Posterior cingulate gyrus (tissue), 11 donors: ENCODE data around the gene ANKH.
A peak's percentile ranks its signal among the peaks of the same experiment; 100 is the strongest.

Experiments used
- DNase-seq, 10 donors: peaks; one replicate each; pipeline versions ENCODE4 v3.0.0 to v3.0.0-alpha.2; 2020 to 2021; ENCODE audit warnings: mixed read lengths in 3 of 10
- intact Hi-C: fragments of 100-400 bp; cut with DNase I; formaldehyde crosslinking; loops from one replicate; pipeline ENCODE4 v1.15.1; 2023

ANKH gene

DNA sequence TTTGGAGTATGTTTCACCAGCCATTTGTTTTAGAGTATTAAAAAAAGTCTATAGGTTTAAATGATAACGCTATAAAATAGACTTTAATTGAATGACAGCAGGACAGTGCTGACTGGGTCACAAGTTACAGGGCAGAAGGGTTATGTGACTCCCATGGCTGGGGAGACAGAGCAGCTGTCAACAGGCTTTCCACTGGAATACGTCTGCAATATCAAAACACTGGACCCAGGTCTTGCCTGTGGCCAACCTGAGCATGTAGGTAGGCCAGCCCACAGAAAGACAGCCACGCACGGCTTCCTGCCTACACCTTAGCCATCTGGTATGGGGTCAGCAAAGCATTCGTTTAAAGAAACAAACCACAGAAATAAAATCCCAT is 126.4 kb downstream of the ANKH start:
- peak in 1 of 10 donors; percentile 37 for DNase-seq
- intact Hi-C loops, result no loop called here

DNA sequence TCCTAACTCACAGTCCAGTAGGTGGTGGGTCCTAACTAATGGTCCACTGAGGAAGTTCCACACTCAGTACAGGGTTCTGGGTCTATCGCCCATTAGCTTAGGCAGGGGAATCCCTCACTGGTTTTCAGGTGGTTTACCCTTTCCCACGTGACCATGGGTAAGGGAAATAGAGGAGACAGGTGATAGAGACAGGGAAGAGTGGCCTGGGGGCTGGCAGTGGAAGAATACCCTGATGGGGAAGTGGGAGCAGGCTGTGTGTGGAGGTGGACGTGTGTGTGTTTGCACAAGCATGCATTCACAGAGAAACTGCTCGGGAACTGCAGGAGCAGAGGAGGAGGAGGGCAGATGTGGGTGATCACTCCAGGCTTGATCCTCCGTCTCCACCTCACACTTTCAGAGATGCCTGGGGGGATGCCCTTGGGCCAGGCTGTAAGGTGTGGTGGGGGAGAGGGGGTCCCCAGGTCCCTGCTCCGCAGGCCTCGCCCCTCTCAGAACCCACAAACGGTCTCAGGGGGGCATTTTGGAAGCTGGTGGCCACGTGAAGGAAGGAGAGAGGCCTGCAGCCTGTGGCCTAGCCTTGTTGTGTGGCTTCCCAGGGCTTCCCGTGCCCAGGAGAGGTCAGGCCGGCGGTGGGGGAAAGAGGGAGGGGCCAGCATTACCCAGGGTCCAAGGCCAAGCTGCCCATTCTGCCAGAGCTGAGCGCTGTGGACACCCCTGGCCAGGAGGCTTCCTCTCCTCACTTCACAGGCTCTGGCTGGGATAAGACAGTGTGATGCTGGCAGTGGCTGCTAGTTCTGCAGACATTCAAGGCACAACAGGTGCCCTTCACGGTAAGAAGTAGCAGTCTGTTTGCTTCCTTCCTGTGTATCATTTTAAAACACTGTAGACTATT is 127.0 kb downstream of the ANKH start:
- intact Hi-C loops, result no loop called here
- peak in 1 of 10 donors; percentile 62 for DNase-seq

DNA sequence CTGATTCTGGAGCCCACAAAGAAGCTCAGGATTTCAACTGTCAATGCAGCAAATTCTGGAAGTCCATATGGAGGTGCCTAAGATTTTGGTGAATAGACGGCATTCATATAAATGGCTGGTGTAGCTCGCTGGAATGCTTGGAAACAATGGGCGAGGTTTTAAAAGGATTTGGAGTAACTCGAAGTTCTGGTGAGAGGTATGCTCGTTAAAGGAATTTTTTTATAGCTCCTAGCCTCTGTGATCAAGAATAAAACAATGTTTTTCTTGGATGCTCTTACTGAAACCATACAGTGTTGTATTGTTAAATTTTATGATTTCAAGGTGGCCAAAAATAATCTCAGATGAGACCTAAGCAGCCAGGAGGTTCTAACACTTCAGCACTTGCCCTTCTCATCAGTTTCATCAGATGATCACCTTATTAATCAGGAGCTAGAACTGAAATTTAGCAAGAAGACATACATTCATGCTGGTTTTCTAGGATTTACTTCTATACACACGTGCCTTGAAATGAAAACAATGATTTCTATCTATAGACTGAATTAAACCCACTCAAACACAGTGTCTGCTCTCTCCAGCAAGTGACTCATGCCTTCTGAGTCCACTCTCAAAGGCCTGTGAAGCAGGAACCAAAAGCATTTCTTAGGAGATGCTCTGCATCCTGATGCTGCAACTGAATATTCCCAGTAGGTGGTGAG is 127.8 kb downstream of the ANKH start:
- intact Hi-C loops, result no loop called here
- DNase-seq, result peak in 1 of 10 donors; percentile 37

DNA sequence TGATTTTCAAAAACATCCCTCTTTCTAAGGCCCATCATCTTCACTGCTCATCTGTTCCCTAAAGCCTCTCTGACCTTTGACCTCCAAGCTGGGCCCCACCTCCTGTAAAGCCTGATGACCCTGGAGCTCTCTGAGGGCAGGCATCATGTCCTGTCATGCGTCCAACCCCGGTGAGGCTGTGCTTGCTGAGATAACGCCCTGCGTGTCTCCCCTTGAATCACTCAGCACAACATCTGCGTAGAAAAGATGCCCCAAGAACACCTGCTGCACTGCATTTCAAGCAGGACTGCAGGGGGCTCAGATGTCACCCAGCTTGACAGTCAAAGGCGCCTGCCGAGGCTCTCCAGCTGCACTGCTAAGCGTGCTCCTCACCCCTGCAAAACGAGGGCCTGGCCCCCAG is 129.1 kb downstream of the ANKH start:
- peak in 1 of 10 donors; percentile 53 for DNase-seq
- intact Hi-C loops, result no loop called here

DNA sequence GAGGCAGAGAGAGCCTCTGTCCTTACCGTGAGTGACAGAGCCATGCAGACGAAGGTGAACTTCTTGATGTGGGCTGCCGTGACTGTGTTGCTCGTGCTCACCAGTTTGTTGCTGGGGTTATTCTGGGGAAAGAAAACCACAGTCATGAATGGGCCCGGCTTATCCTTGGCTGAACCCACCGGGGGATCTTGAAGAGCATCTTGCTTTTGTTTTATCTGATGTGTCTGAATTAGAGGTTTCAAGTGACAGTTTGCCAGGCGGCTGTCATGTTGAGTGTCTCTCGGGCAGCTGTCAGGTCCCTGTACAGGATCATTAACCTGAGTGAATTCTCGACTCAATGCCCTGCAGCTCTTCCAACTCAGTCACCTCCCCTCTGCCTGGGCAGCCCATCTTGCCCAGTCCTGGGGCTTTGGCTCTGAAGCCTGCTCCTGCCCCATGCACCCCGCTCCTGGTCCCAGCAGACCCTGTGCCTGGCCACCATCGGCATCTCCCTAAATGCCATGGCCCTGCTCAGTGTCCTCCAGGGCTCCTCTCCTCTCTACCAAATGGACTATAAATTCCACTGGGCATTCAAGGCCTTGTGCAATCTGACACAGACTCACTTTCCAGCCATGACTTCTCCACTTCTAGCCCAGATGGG is 129.7 kb downstream of the ANKH start:
- peak in 1 of 10 donors; percentile 63 for DNase-seq
- intact Hi-C loops, result no loop called here

DNA sequence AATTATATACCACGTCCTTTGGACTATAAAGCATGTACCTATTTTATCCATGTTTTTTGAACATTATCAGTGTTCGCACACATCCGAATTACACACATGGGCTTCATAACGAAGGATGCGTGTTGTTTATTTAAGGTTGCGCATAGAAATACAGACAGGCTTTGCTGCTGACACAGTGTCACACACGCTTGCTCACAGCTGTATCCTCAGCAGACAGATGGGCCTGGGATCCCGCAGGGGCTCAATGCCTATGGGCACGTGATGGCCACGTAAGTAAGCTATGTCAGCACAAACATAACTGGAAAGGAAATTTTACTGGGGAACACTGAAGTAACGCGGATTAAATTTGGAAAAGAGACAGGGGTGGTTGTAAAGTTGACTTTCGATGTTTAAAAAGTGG is 130.4 kb downstream of the ANKH start:
- intact Hi-C loops, result no loop called here
- peak in 1 of 10 donors; percentile 84 for DNase-seq

DNA sequence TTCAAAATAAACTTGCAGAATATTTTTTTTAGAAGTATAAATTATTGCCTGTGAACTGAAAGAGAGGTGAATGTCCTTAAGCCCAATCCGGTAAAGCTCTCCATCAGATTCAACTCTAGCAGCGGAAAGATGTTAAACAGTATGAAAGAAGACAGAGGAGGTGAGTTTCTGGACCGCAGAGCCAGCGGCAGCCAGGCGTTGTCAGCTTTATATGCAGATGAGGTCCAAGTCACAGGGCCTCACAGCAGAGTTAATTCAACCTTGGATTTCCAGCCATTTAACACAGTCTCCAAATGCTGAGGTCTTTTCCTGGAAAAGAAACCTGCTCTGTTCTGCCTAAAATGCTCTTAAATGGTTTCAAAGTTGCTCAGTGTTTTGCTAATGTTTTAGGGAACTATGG is 131.6 kb downstream of the ANKH start:
- peak in 1 of 10 donors; percentile 5 for DNase-seq
- intact Hi-C loops, result no loop called here

DNA sequence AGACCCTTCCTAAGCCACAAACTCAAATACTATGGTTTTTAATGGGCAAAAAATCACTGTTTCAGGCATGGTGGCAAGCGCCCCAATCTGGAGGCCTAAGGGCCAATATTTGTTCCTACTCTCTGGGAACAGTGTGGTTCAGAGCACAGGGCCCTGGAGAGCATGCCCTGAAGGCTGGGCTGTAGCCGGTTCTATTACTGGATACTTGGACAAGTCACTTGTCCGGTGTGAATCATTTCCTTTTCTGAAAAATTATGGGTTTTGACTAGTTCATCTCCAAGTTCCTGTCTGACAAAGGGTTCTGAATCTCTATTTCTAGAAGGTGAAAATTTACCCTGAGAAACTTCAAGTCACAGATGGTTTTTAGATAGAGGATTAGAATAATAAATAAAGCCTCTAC is 132.0 kb downstream of the ANKH start:
- peak in 1 of 10 donors; percentile 7 for DNase-seq
- intact Hi-C loops, result no loop called here

DNA sequence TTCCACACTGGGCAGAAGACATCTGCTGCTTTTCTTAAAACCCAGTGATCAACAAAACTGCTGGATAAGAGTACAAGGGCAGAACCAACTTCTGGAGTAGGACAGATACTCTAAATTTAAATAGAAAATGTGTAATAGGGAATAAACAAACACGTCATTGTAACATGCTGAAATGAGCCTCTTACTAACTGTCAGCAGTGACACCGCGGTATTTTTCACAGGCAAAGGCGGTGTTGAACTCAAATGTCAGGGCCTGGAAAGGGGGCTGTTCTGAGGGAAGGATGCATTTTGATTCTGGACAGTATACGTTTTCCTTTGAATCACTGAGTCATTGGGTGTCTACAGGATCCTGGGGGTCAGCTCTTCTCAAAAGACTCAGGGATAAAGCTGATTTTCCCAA is 133.5 kb downstream of the ANKH start:
- DNase-seq, result peak in 1 of 10 donors; percentile 43
- intact Hi-C loops, result no loop called here

DNA sequence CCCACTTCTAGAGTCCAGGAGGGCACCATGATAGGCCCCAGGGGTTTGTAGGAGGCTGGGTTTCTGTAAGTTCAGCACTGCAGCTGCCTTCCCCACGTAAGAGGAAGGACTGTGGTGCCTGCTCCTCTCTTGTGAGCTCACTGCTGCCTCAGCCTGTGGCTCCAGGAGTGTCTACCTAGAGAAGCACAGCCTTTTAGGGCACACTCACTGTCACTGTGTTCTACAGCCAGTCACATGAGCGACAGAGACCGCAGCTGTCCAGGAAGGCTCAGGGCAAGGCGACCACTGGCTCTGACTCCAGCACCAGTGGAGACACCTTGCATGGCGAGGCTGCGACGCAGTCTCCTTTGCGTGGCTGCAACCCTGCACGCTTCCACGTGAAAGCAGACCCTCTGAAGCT is 134.3 kb downstream of the ANKH start:
- DNase-seq, result peak in 1 of 10 donors; percentile 77
- intact Hi-C loops, result no loop called here

DNA sequence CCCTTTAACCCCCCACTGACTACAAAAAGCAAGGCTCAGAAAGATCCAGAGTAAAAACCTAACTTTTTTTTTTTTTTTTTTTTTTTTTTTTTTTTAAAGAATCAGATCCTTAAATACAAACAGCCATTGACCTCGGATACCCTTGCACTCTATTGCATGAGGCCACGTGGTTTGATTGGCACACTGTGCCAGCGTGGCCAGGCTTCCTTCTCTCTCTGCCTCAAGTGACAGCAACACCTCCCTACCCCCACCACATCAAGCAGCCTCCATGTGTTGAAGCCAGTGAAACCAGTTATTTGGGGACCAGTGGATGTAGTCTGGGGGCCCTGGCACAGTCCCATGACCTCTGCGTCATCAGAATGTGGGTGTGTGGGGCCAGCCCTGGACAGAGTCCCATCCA is 135.6 kb downstream of the ANKH start:
- intact Hi-C loops, result no loop called here

DNA sequence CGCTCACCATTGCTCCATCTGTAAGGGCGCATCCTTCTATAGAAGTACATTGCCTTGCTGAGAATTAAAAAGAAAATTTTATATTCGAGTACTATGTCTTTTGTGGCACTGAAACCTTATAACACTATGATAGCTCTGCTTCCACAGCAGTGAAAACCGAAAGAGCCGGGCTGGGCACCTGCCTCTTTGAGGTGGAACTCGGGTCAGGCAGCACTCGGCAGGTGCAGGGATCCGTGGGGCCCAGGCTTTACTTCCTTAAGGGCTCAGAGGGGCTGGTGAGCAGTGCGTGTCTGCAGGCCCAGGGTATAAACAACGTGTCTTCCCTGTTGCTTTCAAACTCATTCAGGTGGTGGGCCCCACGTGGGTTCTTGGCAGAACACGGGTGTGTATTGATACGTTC is 137.2 kb downstream of the ANKH start:
- intact Hi-C loops, result no loop called here
- peak in 1 of 10 donors; percentile 68 for DNase-seq

More for the DNA sequence above, 135.6 kb downstream of the ANKH start:
- DNase-seq, result peak in 3 of 10 donors; percentile 16 to 86 (median 40)

DNA sequence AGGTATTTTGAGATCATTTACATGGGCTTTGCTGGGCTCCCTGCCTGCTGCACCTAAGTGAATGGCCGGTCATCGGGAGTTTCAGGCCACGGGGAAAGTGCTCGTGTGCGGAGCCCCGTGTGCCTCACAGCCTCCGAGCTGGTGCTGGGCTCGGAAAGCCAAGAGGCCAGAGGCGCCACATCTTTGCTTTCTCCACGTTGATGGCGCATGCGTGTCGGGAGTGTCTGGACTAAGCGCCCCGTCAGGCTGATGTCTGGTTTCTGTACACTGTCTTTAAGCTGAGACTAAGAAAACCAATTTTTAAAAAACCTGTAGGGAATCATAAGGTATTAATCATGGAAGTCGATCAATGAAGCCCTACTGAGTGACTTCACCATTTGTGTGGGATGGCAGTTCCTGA is 137.9 kb downstream of the ANKH start:
- DNase-seq, result peak in 1 of 10 donors; percentile 68
- intact Hi-C loops, result no loop called here

DNA sequence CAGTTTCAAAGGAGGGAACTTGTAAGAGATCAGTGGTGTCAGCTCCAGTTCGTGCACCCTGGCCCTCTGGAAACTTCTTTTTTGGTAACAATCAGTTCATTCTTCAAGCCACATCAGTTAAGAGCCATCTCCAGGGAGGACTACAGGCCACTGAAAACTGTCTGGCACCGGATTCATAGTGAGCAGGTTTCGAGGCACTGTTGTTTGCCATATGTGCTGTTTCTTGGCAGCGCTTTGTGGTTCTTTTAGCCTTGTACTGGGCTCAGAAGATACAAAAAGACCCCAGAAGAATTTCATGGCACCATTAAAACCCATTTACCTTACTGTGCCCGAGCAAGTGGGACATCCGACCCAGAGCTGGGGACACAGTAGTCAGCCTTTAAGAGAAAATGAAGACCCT is 138.6 kb downstream of the ANKH start:
- intact Hi-C loops, result no loop called here
- DNase-seq, result peak in 1 of 10 donors; percentile 6

DNA sequence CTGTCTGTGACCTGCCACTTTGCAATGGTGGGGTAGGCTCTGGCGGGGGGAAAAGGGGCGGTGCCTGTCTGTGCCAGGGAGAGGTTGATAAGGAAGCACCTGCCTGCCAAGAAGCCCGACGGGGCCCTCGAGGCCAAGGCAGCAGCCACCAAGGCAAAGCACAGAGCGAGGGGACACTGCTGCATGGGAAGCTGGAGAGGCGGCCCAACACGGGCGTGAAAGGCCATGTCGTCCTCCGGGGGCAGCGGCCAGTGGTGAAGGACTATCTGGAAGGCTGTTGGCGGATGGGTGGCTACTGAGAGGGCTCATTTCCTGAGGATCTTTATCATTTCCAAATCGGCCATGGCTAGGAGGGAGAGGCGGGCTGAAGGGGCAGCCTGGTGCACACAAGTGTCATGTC is 140.7 kb downstream of the ANKH start:
- no peak for DNase-seq
- intact Hi-C loops, result no loop called here

DNA sequence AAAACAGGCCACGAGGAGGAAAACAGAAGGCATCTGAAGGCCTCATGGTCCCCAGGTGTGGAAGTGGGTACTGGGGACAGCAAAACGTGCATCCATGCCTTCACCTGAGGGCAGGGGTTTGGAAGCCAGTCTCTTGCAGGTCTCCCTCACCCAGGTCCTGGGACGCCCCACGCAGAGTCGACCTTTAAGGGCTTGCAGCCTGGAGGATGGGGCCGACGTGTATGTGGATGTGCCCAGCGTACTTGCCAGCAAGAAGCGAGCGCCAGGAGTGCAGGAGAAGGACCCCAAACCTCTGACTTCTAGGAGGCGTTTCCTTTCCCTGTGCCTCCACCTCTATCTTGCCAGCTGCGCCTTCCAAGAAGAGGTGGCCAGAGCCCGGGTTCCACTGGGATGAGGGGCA is 141.1 kb downstream of the ANKH start:
- intact Hi-C loops, result no loop called here
- DNase-seq, result peak in 1 of 10 donors; percentile 81

DNA sequence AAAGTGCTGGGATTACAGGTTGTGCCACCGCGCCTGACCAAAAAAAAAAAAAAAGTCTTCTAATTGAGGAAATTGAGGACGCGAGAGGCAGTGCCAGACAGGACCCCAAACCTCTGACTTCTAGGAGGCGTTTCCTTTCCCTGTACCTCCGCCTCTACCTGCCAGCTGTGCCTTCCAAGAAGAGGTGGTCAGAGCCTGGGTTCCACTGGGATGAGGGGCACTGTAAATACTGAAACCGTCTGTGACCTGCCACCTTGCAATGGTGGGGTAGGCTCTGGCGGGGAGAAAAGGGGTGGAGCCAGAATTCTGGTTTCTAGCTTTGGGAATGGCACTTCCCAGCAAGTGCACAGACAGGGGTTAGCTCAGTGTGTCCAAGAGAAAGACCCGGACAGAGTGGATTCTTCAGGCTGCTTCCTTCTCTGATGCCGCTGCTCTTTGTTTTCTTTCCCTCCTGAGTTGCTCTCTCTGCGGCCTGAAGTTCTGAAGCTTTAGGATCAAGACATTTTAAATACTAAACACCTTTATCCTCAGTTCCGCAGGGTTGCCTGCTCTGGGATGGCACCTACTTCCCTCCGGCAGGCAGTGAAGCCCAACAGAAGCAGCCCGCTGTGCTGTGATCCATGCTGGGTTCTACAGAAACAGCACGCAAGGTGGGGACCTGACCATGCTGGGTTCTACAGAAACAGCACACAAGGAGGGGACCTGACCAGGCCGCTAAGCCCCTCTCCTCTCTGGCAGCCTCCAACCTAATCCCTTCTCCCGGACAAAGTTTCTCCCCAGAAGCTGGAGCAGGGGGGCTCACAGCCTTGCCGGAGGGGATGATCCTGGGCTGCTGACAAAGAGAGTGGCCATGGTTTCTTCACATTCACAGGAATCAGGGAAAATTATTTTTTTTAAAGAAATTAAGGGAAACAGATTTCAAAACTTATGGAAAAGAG is 141.9 kb downstream of the ANKH start:
- intact Hi-C loops, result loop anchor here (5.0 kb wide), 2 partner anchors 42 to 143 kb away; partner anchors contain the start of gene ANKH
- no peak for DNase-seq

DNA sequence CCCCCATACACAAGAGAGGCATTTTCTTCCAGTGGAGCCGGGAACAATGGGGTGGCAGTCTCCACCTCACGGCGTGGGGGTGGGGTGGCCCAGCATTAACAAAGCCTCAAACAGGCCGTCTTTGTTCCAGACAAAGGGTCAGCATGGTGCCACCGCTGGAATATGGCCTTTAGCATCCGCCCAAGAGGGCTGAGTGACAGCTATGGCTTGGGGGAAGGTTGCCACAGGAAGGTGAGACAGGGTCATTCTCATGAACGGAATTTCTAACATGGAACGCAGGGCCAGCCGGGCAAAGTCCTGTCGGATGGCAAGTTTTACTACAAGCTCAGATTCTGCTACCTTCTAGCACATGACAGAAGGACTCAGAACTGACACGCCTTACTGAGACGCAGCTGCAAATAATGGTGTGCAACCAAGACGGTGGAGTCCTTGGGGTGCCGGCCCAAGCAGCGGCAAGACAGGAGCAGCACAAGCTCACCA is 143.1 kb downstream of the ANKH start:
- intact Hi-C loops, result loop anchor here (5.0 kb wide), 2 partner anchors 41 to 144 kb away; partner anchors contain the start of gene ANKH
- peak; percentile 63 to 97 (median 80) for DNase-seq

DNA sequence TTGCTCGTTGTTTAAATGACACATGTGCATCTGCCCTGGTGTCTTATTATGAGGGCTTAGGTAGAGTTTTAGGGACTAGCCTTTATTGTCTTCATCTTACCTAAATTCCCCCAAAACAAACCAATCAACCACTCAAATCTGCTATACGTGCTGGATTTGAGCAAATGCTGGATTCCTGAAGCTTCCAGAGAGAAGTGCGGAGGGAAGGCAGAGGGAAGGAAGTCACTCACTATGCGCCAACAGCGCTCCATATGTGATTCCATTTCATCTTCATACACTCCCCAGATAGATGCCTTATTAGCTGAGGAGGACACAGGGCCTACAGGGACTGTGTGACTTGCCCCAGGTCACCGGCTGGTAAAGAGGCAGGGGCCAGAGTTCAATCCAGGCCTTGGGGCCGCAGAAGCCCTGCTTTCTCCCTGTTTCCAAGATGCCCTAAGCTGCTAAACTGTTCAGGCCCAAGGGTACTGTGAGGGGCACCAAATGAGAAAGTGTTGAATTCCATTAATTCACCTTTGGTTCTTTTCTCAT is 143.6 kb downstream of the ANKH start:
- DNase-seq, result no peak
- intact Hi-C loops, result loop anchor here (1.0 to 5.0 kb wide), 3 partner anchors 41 to 275 kb away; partner anchors contain the start of gene ANKH
